A549 (cell line): ENCODE measurements around the gene NEDD4L. TPM values are rescaled to one million over a fixed set of nuclear protein-coding genes. Genes with fewer than 3 reads are reported as not detected.

Experiments used
- ATAC-seq, 2 experiments: fragments of 200-7000 bp in 1 of 2; fragments of >200 bp in 1 of 2; cut with Nextera tagmentation in 1 of 2; cut with Tn5 transposase in 1 of 2; 3 replicates each; pipeline versions ENCODE4 v1.8.0 to v1.9.1; 2018 to 2020; ENCODE audit warnings: mild to moderate bottlenecking in 1 of 2, moderate library complexity in 1 of 2
- CTCF ChIA-PET: fragments of 300-600 bp; sonication (Branson Sonifier 250); formaldehyde crosslinking; extraction: SDS; loops from one replicate; lab custom pipeline; 2021; ENCODE audit warnings: antibody characterized with exemption, inconsistent platforms; lab: Yijun Ruan, JAX
- POLR2A ChIA-PET: fragments of 350-600 bp; formaldehyde crosslinking; extraction: SDS; loops from one replicate; lab custom pipeline; 2021; ENCODE audit warnings: antibody characterized with exemption, inconsistent platforms; lab: Yijun Ruan, JAX
- DNase-seq, 2 experiments: peaks; one replicate each; pipeline versions ENCODE4 v3.0.0 to v3.0.0-alpha.2; 2011 to 2016; ENCODE audit warnings: low read depth in 1 of 2, low spot score in 1 of 2
- FAIRE-seq: peaks from 2 replicates; lab custom pipeline; 2011; peaks lifted over from hg19 to GRCh38; lab: Jason Lieb, UNC
- H3K27ac ChIP-seq, 2 experiments: fragments of >200 bp; sonication (Bioruptor Twin); formaldehyde crosslinking; 3 replicates each; pipeline ENCODE4 v1.5.1; 2016 to 2017
- H3K4me1 ChIP-seq: fragments of >200 bp; sonication (Bioruptor Twin); formaldehyde crosslinking; 3 replicates; pipeline ENCODE4 v1.6.1; 2016
- H3K4me2 ChIP-seq: fragments of >200 bp; sonication (Bioruptor Twin); formaldehyde crosslinking; 3 replicates; pipeline ENCODE4 v1.6.1; 2016
- H3K4me3 ChIP-seq: fragments of >200 bp; sonication (Bioruptor Twin); formaldehyde crosslinking; 3 replicates; pipeline ENCODE4 v1.5.1; 2016
- H3K9me3 ChIP-seq: fragments of >200 bp; sonication (Bioruptor Twin); formaldehyde crosslinking; 3 replicates; pipeline ENCODE4 v1.6.1; 2016
- BHLHE40 ChIP-seq: IDR thresholded peaks from 2 replicates; pipeline ENCODE4 v1.6.1; 2012; ENCODE audit warnings: low read depth, low read length, inconsistent platforms
- CHD4 ChIP-seq: fragments of 200-600 bp; sonication (generic); IDR thresholded peaks from 2 replicates; pipeline ENCODE4 v1.6.1; 2016; ENCODE audit warnings: antibody characterized with exemption, mild to moderate bottlenecking, borderline replicate concordance
- FOSB ChIP-seq: fragments of 250-450 bp; sonication (Bioruptor Pico); IDR thresholded peaks from 2 replicates; pipeline ENCODE4 v1.5.0; 2020; ENCODE audit warnings: mild to moderate bottlenecking, moderate library complexity
- GATA3 ChIP-seq: IDR thresholded peaks from 2 replicates; pipeline ENCODE4 v1.6.1; 2012; ENCODE audit warnings: borderline replicate concordance
- JUN ChIP-seq, 2 experiments: fragments of >200 bp; sonication (Bioruptor Twin); formaldehyde crosslinking; IDR thresholded peaks; 2 replicates in 1 of 2; 3 replicates in 1 of 2; pipeline ENCODE4 v1.6.1; 2016 to 2017
- MAFK ChIP-seq: fragments of 450-650 bp; IDR thresholded peaks from 2 replicates; pipeline ENCODE4 v1.6.1; 2014; ENCODE audit not compliant: partially characterized antibody
- NFE2L2 ChIP-seq: fragments of 150-350 bp; conservative IDR thresholded peaks from 2 replicates; pipeline ENCODE4 v1.6.1; 2014; ENCODE audit warnings: low read length
- RAD21 ChIP-seq, 2 experiments: fragments of >200 bp in 1 of 2; sonication (Bioruptor Twin) in 1 of 2; formaldehyde crosslinking in 1 of 2; IDR thresholded peaks in 1 of 2; conservative IDR thresholded peaks in 1 of 2; 2 replicates in 1 of 2; 3 replicates in 1 of 2; pipeline ENCODE4 v1.6.1; 2012 to 2018; ENCODE audit warnings: inconsistent platforms in 1 of 2
- RFX5 ChIP-seq: fragments of 450-650 bp; IDR thresholded peaks from 2 replicates; pipeline ENCODE4 v1.7.1; 2014; ENCODE audit warnings: antibody characterized with exemption, mild to moderate bottlenecking, moderate library complexity
- RNF2 ChIP-seq: fragments of 200-600 bp; sonication (generic); IDR thresholded peaks from 2 replicates; pipeline ENCODE4 v1.6.1; 2016; ENCODE audit warnings: low read depth, mild to moderate bottlenecking, antibody characterized with exemption, moderate library complexity, borderline replicate concordance
- SMC3 ChIP-seq: fragments of >200 bp; sonication (Bioruptor Twin); formaldehyde crosslinking; IDR thresholded peaks from 3 replicates; pipeline ENCODE4 v1.6.1; 2018; ENCODE audit warnings: inconsistent platforms
- WGBS: methylation state at CpG from one replicate; pipeline ENCODE4 v1.1.6; 2017; ENCODE audit errors: missing lambda C conversion rate; 5-methylcytosine and 5-hydroxymethylcytosine counted together
- polyA plus RNA-seq, 4 experiments: library from polyadenylated mRNA; depleted of rRNA in 3 of 4; stranded (reverse); fragments of >200 nt; fragmentation: RNase III in 1 of 4; extraction: RNeasy Plus Mini Kit Qiagen cat#74134 plus additional on column Dnase treatment in 1 of 4; gene quantifications; 2 replicates in 3 of 4; 3 replicates in 1 of 4; pipeline ENCODE4 v1.2.3, GENCODE V29; 2011 to 2017
- TF ChIP-seq, protein P1 (sequence below): fragments of >200 bp; sonication (Bioruptor Twin); formaldehyde crosslinking; IDR thresholded peaks from 3 replicates; pipeline ENCODE4 v1.5.1; 2016
- TF ChIP-seq, protein P2 (sequence below): fragments of 200-600 bp; sonication (generic); IDR thresholded peaks from 2 replicates; pipeline ENCODE4 v1.6.1; 2016; ENCODE audit warnings: antibody characterized with exemption, mild to moderate bottlenecking, moderate library complexity
- TF ChIP-seq, protein P3 (sequence below): fragments of 250-450 bp; sonication (Bioruptor Pico); IDR thresholded peaks from 2 replicates; pipeline ENCODE4 v1.5.0; 2021; ENCODE audit warnings: mild to moderate bottlenecking, moderate library complexity, borderline replicate concordance

The NEDD4L gene
- polyA plus RNA-seq, 2 of the 4 experiments (the other 2 are of a cell fraction), result 18.0 to 36.5 TPM

DNA sequence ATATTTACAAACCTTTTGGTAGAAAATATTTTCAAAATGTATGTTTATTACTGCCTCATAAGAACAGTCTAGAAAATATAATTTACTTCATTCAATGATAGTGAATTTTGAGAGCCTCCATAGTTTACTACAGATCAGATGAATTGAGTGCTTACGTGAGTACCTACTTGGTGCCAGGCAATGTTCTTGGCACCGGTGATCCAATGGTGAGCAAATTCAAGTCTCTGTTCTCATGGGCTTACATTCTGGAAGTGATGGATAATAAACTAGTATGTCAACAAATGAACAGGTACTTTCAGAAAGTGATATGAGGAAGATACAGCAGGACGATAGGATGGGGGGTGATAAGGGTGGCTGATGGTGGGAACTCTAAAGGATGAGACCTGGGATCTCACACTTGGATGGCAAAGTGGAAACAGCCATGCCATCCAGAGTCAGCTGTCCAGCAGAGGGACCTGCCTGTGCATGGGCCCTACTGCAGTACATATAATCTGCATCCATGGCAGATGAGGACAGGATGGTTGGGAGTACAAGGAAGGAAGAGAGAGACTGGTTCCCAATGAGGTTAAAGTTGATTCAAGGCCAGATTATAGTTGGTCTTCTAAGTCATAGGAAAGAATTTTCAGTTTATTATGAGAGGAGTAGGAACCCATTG, 277.0 kb downstream of the NEDD4L start:
- DNase-seq (no peak), ATAC-seq (peak; percentile 73 to 75; a peak in 4 of 6 replicates), FAIRE-seq (no peak)
- ChIA-PET POLR2A (no interaction called here), CTCF (interaction anchor here (0.9 to 1.3 kb wide), 4 partner anchors 7 to 447 kb away, joined by 3 to 5 read pairs (median 4); no protein-coding TSS in a partner anchor)
- no peak overlapping the region for H3K4me3 ChIP-seq
- peaks cover 9% of the 10 kb centered on the region for H3K4me1 ChIP-seq
- TF ChIP-seq BHLHE40, result no peak
- TF ChIP-seq, protein P1, sequence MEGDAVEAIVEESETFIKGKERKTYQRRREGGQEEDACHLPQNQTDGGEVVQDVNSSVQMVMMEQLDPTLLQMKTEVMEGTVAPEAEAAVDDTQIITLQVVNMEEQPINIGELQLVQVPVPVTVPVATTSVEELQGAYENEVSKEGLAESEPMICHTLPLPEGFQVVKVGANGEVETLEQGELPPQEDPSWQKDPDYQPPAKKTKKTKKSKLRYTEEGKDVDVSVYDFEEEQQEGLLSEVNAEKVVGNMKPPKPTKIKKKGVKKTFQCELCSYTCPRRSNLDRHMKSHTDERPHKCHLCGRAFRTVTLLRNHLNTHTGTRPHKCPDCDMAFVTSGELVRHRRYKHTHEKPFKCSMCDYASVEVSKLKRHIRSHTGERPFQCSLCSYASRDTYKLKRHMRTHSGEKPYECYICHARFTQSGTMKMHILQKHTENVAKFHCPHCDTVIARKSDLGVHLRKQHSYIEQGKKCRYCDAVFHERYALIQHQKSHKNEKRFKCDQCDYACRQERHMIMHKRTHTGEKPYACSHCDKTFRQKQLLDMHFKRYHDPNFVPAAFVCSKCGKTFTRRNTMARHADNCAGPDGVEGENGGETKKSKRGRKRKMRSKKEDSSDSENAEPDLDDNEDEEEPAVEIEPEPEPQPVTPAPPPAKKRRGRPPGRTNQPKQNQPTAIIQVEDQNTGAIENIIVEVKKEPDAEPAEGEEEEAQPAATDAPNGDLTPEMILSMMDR, result no peak
- TF ChIP-seq RNF2, result no peak
- 81% methylated on average over 3 of the region's 3 CpGs for WGBS
- H3K9me3 ChIP-seq, result no peaks in the 10 kb centered on the region
- H3K4me2 ChIP-seq, result peak overlapping the region; percentile 58; the same call in 1 of the 3 replicates
- peak overlapping the region in 1 of 2 experiments; percentile 48; a peak in 1 of 6 replicates for H3K27ac ChIP-seq

DNA sequence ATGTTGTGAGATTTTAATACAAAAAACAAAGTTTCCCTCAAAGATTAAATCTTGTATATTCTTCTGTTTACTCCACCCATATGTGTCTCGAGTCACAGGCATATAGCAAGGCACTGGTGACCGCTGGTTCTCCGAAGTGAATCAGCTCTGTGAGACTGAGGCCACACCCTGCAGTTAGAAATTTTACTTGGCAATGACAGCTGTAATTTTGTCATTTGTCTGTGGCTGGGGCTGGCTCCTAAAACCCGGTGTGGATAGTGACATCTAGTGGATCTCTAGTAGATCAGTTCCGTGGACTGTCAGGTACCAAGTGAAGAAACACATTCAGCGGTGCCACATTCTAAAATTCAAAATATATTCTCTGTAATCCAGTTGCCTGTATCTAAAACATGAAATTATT, 278.0 kb downstream of the NEDD4L start:
- FAIRE-seq, result no peak
- Histone ChIP-seq H3K27ac (peak overlapping the region; percentile 48 to 50; a peak in 2 of 6 replicates), H3K9me3 (no peaks in the 10 kb centered on the region), H3K4me1 (peaks cover 9% of the 10 kb centered on the region), H3K4me2 (peak overlapping the region; percentile 58), H3K4me3 (no peak overlapping the region)
- POLR2A ChIA-PET, result no interaction called here
- CTCF ChIA-PET, result interaction anchor here (0.6 to 1.0 kb wide), 15 partner anchors 8 to 186 kb away, joined by 3 to 7 read pairs (median 3); no protein-coding TSS in a partner anchor
- ATAC-seq, result peak; percentile 93 to 96
- WGBS, result 6% methylated on average over 6 of the region's 6 CpGs
- DNase-seq, result peak; percentile 66 to 75
- TF ChIP-seq MAFK, result no peak
- no peak for TF ChIP-seq FOSB (CRISPR knock-in tag)
- TF ChIP-seq RAD21 (conservative IDR thresholded peaks at IDR 0.05 in 1 of 2, IDR thresholded peaks at IDR 0.05 in 1 of 2), result peak; percentile 78 to 79
- no peak for TF ChIP-seq GATA3
- peak; percentile 73 for TF ChIP-seq SMC3
- no peak for TF ChIP-seq NFE2L2
- TF ChIP-seq RFX5, result no peak
- TF ChIP-seq, protein P1, result peak; percentile 66
- TF ChIP-seq, protein P2, sequence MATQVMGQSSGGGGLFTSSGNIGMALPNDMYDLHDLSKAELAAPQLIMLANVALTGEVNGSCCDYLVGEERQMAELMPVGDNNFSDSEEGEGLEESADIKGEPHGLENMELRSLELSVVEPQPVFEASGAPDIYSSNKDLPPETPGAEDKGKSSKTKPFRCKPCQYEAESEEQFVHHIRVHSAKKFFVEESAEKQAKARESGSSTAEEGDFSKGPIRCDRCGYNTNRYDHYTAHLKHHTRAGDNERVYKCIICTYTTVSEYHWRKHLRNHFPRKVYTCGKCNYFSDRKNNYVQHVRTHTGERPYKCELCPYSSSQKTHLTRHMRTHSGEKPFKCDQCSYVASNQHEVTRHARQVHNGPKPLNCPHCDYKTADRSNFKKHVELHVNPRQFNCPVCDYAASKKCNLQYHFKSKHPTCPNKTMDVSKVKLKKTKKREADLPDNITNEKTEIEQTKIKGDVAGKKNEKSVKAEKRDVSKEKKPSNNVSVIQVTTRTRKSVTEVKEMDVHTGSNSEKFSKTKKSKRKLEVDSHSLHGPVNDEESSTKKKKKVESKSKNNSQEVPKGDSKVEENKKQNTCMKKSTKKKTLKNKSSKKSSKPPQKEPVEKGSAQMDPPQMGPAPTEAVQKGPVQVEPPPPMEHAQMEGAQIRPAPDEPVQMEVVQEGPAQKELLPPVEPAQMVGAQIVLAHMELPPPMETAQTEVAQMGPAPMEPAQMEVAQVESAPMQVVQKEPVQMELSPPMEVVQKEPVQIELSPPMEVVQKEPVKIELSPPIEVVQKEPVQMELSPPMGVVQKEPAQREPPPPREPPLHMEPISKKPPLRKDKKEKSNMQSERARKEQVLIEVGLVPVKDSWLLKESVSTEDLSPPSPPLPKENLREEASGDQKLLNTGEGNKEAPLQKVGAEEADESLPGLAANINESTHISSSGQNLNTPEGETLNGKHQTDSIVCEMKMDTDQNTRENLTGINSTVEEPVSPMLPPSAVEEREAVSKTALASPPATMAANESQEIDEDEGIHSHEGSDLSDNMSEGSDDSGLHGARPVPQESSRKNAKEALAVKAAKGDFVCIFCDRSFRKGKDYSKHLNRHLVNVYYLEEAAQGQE, result no peak
- TF ChIP-seq, protein P3, sequence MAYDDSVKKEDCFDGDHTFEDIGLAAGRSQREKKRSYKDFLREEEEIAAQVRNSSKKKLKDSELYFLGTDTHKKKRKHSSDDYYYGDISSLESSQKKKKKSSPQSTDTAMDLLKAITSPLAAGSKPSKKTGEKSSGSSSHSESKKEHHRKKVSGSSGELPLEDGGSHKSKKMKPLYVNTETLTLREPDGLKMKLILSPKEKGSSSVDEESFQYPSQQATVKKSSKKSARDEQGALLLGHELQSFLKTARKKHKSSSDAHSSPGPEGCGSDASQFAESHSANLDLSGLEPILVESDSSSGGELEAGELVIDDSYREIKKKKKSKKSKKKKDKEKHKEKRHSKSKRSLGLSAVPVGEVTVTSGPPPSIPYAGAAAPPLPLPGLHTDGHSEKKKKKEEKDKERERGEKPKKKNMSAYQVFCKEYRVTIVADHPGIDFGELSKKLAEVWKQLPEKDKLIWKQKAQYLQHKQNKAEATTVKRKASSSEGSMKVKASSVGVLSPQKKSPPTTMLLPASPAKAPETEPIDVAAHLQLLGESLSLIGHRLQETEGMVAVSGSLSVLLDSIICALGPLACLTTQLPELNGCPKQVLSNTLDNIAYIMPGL (CRISPR knock-in tag), result no peak
- no peak for TF ChIP-seq JUN (IDR thresholded peaks at IDR 0.05)
- TF ChIP-seq CHD4, result no peak
